D721Med (cell line): ENCODE measurements around the gene VSTM2L.

Experiments
- DNase-seq: peaks from one replicate; pipeline ENCODE4 v3.0.0; 2011; ENCODE audit warnings: low spot score; ENCODE audit not compliant: insufficient read length
- FAIRE-seq: peaks from 2 replicates; lab custom pipeline; 2011; peaks lifted over from hg19 to GRCh38; lab: Jason Lieb, UNC
- CTCF ChIP-seq: IDR thresholded peaks from 2 replicates; pipeline ENCODE4 v1.5.1; 2012; ENCODE audit warnings: mild to moderate bottlenecking, control low read depth; ENCODE audit not compliant: insufficient read depth; ENCODE audit errors: missing control alignments

The VSTM2L gene

DNA sequence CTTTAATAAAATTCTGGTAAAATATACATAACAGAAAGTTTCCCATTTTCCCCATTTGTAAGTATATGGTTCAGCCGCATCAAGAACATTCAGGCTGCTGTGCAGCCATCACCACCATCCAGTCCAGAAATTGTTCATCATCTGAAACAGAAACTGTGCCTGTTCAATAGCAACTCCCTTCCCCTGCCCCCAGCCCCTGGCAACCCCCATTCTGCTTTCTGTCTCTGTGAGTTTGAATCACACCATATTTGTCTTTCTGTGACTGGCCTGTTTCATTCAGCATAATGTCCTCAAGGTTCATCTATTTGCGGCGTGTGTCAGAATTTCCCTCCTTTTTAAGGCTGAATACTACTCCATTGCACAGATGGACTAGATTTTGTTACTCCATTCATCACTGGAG, 19.1 kb downstream of the VSTM2L start:
- FAIRE-seq (no peak), DNase-seq (no peak)
- no peak for TF ChIP-seq CTCF

GRCh38 chr20:37925265-37926165, 22.6 kb downstream of the VSTM2L start:
- no peak for FAIRE-seq
- no peak for DNase-seq
- TF ChIP-seq CTCF: no peak

- DNase-seq: no peak
- TF ChIP-seq CTCF: no peak
- no peak for FAIRE-seq
Measured at GRCh38 chr20:37926612-37927011, 23.7 kb downstream of the VSTM2L start.

GRCh38 chr20:37927410-37928095, 24.6 kb downstream of the VSTM2L start:
- no peak for TF ChIP-seq CTCF

DNA sequence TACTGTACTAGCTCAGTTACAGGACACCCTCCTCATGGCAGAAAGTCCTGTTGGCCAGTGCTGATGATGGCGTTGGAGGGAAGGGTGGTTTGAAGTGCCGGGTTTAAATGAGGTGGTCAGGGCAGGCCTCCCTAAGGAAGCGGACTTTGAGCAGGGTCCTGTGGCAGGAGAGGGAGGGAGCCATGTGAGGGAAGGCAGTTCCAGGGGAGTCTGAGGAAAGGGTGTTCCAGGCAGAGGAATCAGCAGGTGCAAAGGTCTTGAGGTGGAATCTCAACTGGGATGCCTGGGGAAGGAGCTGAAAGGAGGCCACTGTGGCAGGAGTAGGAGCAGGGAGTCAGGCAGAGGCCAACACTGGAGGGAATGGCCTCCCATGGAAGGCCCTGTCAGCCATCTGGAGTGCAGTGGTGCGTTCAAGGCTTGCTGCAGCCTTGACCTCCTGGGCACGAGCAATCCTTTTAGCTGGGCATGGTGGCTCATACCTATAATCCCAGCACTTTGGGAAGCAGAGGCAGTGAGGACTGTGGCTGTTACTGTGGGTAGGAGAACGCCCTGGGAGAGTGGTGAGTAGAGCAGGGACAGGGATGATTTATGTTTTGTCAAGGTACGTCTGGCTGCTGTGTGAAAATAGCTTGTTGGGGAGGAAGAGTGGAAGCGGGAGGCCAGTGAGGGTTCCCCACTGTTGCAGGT, 26.2 kb downstream of the VSTM2L start:
- no peak for DNase-seq
- no peak for FAIRE-seq
- no peak for TF ChIP-seq CTCF

More at GRCh38 chr20:37927410-37928095, 24.6 kb downstream of the VSTM2L start:
- DNase-seq (no peak), FAIRE-seq (no peak)

GRCh38 chr20:37929683-37930014, 26.7 kb downstream of the VSTM2L start:
- no peak for FAIRE-seq

More at GRCh38 chr20:37929683-37930014, 26.7 kb downstream of the VSTM2L start:
- no peak for TF ChIP-seq CTCF
- DNase-seq: no peak
